Measurements from ENCODE around the gene GPR87. TPM values are rescaled to one million over a fixed set of nuclear protein-coding genes. Genes with fewer than 3 reads are reported as not detected.

The GPR87 gene
- total RNA-seq, 1 experiment from 2014 or later = 13.3 TPM

DNA sequence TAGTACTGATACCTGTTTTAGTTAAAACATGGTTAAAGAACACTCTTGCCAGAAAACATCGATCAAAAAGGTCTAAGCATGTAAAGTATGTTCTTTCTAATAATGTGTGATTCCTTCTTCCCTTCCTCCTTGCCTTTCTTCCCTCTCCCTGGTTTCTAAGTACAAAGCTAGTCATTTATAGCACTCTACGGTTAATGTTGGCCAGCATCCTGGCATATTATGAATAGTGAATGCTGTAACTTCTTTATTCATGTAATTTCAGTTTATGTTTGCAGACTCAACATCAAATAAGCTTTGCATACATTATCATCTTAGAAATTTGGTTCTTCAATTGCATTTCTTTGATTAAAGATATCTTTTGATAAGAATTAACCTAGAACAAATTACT is 40.8 kb upstream of the GPR87 start:
- Histone ChIP-seq H3K4me1 (ENCODE audit: insufficient read depth, low read length) (peaks cover 14% of the 10 kb centered on the region; the same call in 1 of the 2 replicates), H3K4me3 (ENCODE audit: low read length) (no peak overlapping the region), H3K79me2 (ENCODE audit: low read length) (no peaks in the 10 kb centered on the region), H4K20me1 (ENCODE audit: low read length) (no peaks in the 10 kb centered on the region), H3K4me2 (ENCODE audit: low read length) (peak overlapping the region; percentile 43), H3K9ac (ENCODE audit: low read length) (no peak overlapping the region), H3K27me3 (ENCODE audit: low read length) (no peaks in the 10 kb centered on the region), H3K9me2 (replicated peaks; ENCODE audit: low read length) (no peaks in the 10 kb centered on the region), H3K9me3 (ENCODE audit: low read length) (no peaks in the 10 kb centered on the region), H3K27ac (ENCODE audit: low read length) (no peak overlapping the region), H3K36me3 (ENCODE audit: low read depth, low read length) (no peaks in the 10 kb centered on the region), H2AFZ (ENCODE audit: low read length) (peak overlapping the region; percentile 42), H3F3A (ENCODE audit: low read length, unreplicated experiment) (no peaks in the 10 kb centered on the region)
- DNase-seq (no peak), ATAC-seq (no peak)
- no TSS peak for BruUV-seq (replicated peaks)
- TF ChIP-seq EZH2phosphoT487 (IDR thresholded peaks at IDR 0.05; ENCODE audit: borderline replicate concordance, low read length) (no peak), EZH2 (IDR thresholded peaks at IDR 0.05; ENCODE audit: low read length, unreplicated experiment) (no peak)
- TF ChIP-seq, protein P1, sequence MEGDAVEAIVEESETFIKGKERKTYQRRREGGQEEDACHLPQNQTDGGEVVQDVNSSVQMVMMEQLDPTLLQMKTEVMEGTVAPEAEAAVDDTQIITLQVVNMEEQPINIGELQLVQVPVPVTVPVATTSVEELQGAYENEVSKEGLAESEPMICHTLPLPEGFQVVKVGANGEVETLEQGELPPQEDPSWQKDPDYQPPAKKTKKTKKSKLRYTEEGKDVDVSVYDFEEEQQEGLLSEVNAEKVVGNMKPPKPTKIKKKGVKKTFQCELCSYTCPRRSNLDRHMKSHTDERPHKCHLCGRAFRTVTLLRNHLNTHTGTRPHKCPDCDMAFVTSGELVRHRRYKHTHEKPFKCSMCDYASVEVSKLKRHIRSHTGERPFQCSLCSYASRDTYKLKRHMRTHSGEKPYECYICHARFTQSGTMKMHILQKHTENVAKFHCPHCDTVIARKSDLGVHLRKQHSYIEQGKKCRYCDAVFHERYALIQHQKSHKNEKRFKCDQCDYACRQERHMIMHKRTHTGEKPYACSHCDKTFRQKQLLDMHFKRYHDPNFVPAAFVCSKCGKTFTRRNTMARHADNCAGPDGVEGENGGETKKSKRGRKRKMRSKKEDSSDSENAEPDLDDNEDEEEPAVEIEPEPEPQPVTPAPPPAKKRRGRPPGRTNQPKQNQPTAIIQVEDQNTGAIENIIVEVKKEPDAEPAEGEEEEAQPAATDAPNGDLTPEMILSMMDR (conservative IDR thresholded peaks at IDR 0.05; ENCODE audit: low read depth, low read length) = no peak
- ChIA-PET CTCF (interaction anchor here (0.5 kb wide), 1 partner anchor 29 kb away, joined by 3 read pairs; no protein-coding TSS in a partner anchor), POLR2A (ENCODE audit: unreplicated experiment) (no interaction called here)
- intact Hi-C loops (cut with micrococcal nuclease) = loop anchor here (2.0 kb wide), 2 partner anchors 67 to 77 kb away; no protein-coding TSS in a partner anchor

DNA sequence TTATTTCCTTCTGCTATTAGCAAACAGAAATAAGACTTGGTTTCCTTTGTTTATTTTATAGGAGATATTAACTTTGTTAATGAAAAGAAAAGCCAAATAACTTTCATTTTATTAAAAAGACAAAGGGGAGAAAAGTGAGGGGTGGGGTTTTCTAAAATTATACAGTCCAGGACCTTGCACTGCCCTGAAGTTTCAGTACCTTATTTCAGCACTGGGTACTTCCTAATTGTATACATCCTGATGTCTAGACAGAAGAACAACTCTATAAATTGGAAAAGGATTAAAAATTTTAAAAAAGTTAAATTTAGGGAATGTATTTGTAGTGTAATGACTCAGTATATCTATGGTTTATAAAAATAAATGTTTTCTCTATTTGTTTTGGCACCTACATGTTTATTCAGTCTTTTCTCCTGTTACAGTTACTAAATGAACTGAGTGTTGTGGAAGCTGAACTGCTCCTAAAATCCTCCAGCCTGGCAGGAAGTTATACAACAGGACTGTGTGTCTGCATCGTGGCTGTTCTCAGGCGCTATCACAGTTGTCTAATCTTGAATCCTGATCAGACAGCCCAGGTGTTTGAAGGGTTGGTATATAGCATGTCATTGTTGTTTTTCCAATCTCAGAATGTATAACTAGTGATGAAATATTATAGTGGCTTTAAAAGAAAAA is 40.3 kb upstream of the GPR87 start:
- peak overlapping the region; percentile 43 for H3K4me2 ChIP-seq (ENCODE audit: low read length)
- BruUV-seq (replicated peaks) = no TSS peak
- H3K4me1 ChIP-seq (ENCODE audit: insufficient read depth, low read length) = peaks cover 14% of the 10 kb centered on the region; the same call in 1 of the 2 replicates
- intact Hi-C loops (cut with micrococcal nuclease) = loop anchor here (2.0 kb wide), 2 partner anchors 66 to 78 kb away; no protein-coding TSS in a partner anchor
- H3K27ac ChIP-seq (ENCODE audit: low read length) = no peak overlapping the region
- ChIA-PET CTCF (no interaction called here), POLR2A (ENCODE audit: unreplicated experiment) (no interaction called here)
- H3K9me2 ChIP-seq (replicated peaks; ENCODE audit: low read length) = no peaks in the 10 kb centered on the region
- no peak overlapping the region for H3K4me3 ChIP-seq (ENCODE audit: low read length)
- ATAC-seq (peak; percentile 94), DNase-seq (peak; percentile 43)
- peak overlapping the region; percentile 42 for H2AFZ ChIP-seq (ENCODE audit: low read length)
- H3K9ac ChIP-seq (ENCODE audit: low read length) = no peak overlapping the region
- no peaks in the 10 kb centered on the region for H3F3A ChIP-seq (ENCODE audit: low read length, unreplicated experiment)
- H4K20me1 ChIP-seq (ENCODE audit: low read length) = no peaks in the 10 kb centered on the region
- H3K27me3 ChIP-seq (ENCODE audit: low read length) = no peaks in the 10 kb centered on the region
- H3K9me3 ChIP-seq (ENCODE audit: low read length) = no peaks in the 10 kb centered on the region
- no peak for TF ChIP-seq EZH2 (IDR thresholded peaks at IDR 0.05; ENCODE audit: low read length, unreplicated experiment)
- TF ChIP-seq, protein P1 (conservative IDR thresholded peaks at IDR 0.05; ENCODE audit: low read depth, low read length) = no peak
- no peak for TF ChIP-seq EZH2phosphoT487 (IDR thresholded peaks at IDR 0.05; ENCODE audit: borderline replicate concordance, low read length)
- H3K79me2 ChIP-seq (ENCODE audit: low read length) = no peaks in the 10 kb centered on the region
- H3K36me3 ChIP-seq (ENCODE audit: low read depth, low read length) = no peaks in the 10 kb centered on the region

DNA sequence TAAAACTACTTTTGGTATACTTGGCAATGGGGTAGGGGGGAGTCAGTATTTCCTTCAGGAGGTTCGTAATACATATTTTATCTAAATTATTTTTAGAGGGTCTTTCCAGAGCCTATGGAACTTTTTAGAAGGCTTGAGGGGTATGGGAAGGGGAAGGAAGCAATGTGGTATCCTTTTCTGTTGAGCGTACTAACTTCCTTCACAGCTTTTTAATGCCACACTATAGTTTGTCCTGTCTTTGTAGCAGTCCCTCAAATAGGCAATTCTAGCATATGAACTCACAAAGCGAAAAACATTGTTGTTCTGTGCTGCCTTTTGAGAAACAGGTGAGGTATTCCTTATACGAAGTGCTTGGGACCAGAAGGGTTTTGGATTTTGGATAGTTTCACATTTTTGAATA is 35.0 kb upstream of the GPR87 start:
- Histone ChIP-seq H3K4me1 (ENCODE audit: insufficient read depth, low read length) (no peaks in the 10 kb centered on the region), H3K9me3 (ENCODE audit: low read length) (no peaks in the 10 kb centered on the region), H3K4me2 (ENCODE audit: low read length) (no peak overlapping the region), H3F3A (ENCODE audit: low read length, unreplicated experiment) (no peaks in the 10 kb centered on the region), H2AFZ (ENCODE audit: low read length) (no peak overlapping the region), H3K9ac (ENCODE audit: low read length) (no peak overlapping the region), H4K20me1 (ENCODE audit: low read length) (no peaks in the 10 kb centered on the region), H3K4me3 (ENCODE audit: low read length) (no peak overlapping the region), H3K36me3 (ENCODE audit: low read depth, low read length) (no peaks in the 10 kb centered on the region), H3K79me2 (ENCODE audit: low read length) (no peaks in the 10 kb centered on the region), H3K27me3 (ENCODE audit: low read length) (no peaks in the 10 kb centered on the region), H3K9me2 (replicated peaks; ENCODE audit: low read length) (no peaks in the 10 kb centered on the region), H3K27ac (ENCODE audit: low read length) (no peak overlapping the region)
- ATAC-seq (no peak), DNase-seq (no peak)
- POLR2A ChIA-PET (ENCODE audit: unreplicated experiment) = interaction anchor here (0.7 kb wide), 1 partner anchor 14 kb away, joined by 3 read pairs; no protein-coding TSS in a partner anchor
- intact Hi-C loops (cut with micrococcal nuclease) = no loop called here
- CTCF ChIA-PET = no interaction called here
- BruUV-seq (replicated peaks) = no TSS peak
- TF ChIP-seq EZH2 (IDR thresholded peaks at IDR 0.05; ENCODE audit: low read length, unreplicated experiment) = no peak
- TF ChIP-seq, protein P1 (conservative IDR thresholded peaks at IDR 0.05; ENCODE audit: low read depth, low read length) = no peak
- TF ChIP-seq EZH2phosphoT487 (IDR thresholded peaks at IDR 0.05; ENCODE audit: borderline replicate concordance, low read length) = no peak
